AG04449 (cell line): Measurements from ENCODE around the gene PFKFB3.

Experiments
- CTCF ChIA-PET: fragments of 350-600 bp; formaldehyde crosslinking; extraction: SDS; loops from one replicate; lab custom pipeline; 2021; ENCODE audit warnings: antibody characterized with exemption; lab: Yijun Ruan, JAX
- POLR2A ChIA-PET: fragments of 400-600, 350-600 bp; formaldehyde crosslinking; extraction: SDS; loops from one replicate; lab custom pipeline; 2020; ENCODE audit warnings: antibody characterized with exemption, inconsistent platforms; lab: Yijun Ruan, JAX
- DNase-seq: peaks from one replicate; pipeline ENCODE4 v3.0.0-alpha.2; 2010; ENCODE audit warnings: low read depth, low spot score
- H3K4me3 ChIP-seq: 2 replicates; pipeline ENCODE4 v1.5.1; 2011; ENCODE audit warnings: low read depth, mild to moderate bottlenecking, control low read depth, low read length
- TF ChIP-seq, protein P1 (sequence below): IDR thresholded peaks from one replicate; pipeline ENCODE4 v1.5.1; 2011; ENCODE audit warnings: mild to moderate bottlenecking, moderate library complexity, low read length, control low read depth, inconsistent platforms; ENCODE audit not compliant: insufficient read depth; ENCODE audit errors: missing control alignments

The PFKFB3 gene

DNA sequence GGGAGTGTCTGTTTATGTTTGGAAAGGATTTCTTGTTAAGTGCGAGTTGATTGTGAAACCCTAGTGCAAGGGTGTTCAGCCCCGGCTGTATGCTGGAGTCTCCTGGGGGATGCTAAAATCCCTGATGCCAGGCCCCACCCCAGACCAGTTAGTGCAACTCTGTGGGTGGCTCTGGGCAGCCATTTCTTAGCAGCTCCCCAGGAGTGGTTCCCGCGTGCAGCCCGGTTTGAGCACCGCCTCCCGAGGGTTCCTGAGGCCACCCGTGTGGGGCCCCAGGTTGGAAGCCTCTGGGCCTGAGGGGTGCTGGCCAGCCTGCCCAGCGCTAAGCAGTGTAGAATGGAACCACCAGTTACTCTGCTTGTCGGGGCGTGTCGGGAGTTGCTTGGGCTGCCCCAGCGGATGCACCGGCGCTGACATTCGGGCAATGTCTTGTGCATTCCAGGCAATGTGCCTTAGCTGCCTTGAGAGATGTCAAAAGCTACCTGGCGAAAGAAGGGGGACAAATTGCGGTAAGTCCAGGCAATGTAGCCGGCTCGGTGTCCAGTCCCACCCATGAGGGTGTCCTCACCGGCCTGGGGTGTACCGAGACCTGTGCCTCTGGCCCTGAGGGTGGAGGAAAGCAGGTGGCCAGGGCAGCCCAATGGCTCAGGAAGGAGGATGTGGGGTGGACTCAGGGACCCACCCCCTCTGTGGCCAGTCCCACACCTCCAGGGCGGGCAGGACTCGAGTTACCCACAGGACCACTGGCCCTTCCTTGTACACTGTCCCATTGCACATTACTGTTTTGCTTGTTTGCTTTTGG, 13.2 kb downstream of the PFKFB3 start:
- CTCF ChIA-PET: interaction anchor here (1.4 to 3.4 kb wide), 3 partner anchors 11 to 108 kb away, joined by 3 to 14 read pairs (median 4); partner anchors contain the start of gene PFKFB3
- TF ChIP-seq, protein P1, sequence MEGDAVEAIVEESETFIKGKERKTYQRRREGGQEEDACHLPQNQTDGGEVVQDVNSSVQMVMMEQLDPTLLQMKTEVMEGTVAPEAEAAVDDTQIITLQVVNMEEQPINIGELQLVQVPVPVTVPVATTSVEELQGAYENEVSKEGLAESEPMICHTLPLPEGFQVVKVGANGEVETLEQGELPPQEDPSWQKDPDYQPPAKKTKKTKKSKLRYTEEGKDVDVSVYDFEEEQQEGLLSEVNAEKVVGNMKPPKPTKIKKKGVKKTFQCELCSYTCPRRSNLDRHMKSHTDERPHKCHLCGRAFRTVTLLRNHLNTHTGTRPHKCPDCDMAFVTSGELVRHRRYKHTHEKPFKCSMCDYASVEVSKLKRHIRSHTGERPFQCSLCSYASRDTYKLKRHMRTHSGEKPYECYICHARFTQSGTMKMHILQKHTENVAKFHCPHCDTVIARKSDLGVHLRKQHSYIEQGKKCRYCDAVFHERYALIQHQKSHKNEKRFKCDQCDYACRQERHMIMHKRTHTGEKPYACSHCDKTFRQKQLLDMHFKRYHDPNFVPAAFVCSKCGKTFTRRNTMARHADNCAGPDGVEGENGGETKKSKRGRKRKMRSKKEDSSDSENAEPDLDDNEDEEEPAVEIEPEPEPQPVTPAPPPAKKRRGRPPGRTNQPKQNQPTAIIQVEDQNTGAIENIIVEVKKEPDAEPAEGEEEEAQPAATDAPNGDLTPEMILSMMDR: no peak
- no peak for DNase-seq
- POLR2A ChIA-PET: no interaction called here
- no peak overlapping the region for H3K4me3 ChIP-seq

DNA sequence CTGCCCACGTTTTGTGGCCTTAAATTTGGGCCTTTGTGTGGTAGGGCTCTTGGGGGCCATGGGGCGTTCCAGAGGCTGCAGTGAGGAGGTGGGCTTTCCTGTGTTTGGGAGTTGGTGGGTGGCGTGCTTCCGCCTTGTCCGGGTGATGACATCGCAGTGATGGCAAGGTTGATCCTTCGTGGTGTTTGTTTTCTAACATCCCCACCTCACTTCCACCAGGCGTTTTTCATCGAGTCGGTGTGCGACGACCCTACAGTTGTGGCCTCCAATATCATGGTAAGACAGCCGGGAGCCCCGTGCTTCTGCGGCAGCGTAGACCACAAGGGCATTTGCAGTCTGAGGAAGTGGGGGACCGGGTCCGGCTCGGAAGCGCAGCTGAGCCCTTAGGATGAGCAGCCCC, 14.2 kb downstream of the PFKFB3 start:
- no peak overlapping the region for H3K4me3 ChIP-seq
- TF ChIP-seq, protein P1: no peak
- CTCF ChIA-PET: interaction anchor here (0.9 to 3.4 kb wide), 4 partner anchors 13 to 185 kb away, joined by 4 to 14 read pairs (median 8); partner anchors contain the start of gene PFKFB3
- POLR2A ChIA-PET: interaction anchor here (4.3 kb wide), 1 partner anchor 14 kb away, joined by 24 read pairs; the partner anchor contains the start of gene PFKFB3
- no peak for DNase-seq

GRCh38 chr10:6217611-6218010, 14.9 kb downstream of the PFKFB3 start:
- no peak for DNase-seq
- TF ChIP-seq, protein P1: no peak
- H3K4me3 ChIP-seq: no peak overlapping the region
- ChIA-PET POLR2A (interaction anchor here (4.3 kb wide), 1 partner anchor 15 kb away, joined by 24 read pairs; the partner anchor contains the start of gene PFKFB3), CTCF (interaction anchor here (0.9 to 3.4 kb wide), 5 partner anchors 9 to 184 kb away, joined by 4 to 14 read pairs (median 8); partner anchors contain the start of gene PFKFB3)

GRCh38 chr10:6218692-6219493, 16.2 kb downstream of the PFKFB3 start:
- TF ChIP-seq, protein P1: no peak
- ChIA-PET POLR2A (interaction anchor here (1.3 to 4.3 kb wide), 2 partner anchors 15 to 16 kb away, joined by 4 to 24 read pairs; partner anchors contain the start of gene PFKFB3), CTCF (interaction anchor here (0.6 to 2.2 kb wide), 8 partner anchors 10 to 569 kb away, joined by 3 to 12 read pairs (median 6); partner anchors contain the start of gene PFKFB3)
- no peak overlapping the region for H3K4me3 ChIP-seq
- no peak for DNase-seq

GRCh38 chr10:6219494-6219836, 16.7 kb downstream of the PFKFB3 start:
- ChIA-PET CTCF (interaction anchor here (1.3 to 2.2 kb wide), 3 partner anchors 17 to 205 kb away, joined by 3 to 12 read pairs (median 4); partner anchors contain the start of gene PFKFB3), POLR2A (interaction anchor here (0.6 to 4.3 kb wide), 3 partner anchors 16 to 20 kb away, joined by 3 to 24 read pairs (median 4); partner anchors contain the start of gene PFKFB3)
- TF ChIP-seq, protein P1: no peak
- no peak overlapping the region for H3K4me3 ChIP-seq
- DNase-seq: no peak
